Endothelial cell of umbilical vein (primary cell): Measurements from ENCODE around the gene LDB3.

Experiments used
- GATA2 ChIP-seq: IDR thresholded peaks from 2 replicates; pipeline ENCODE4 v1.7.0; 2011; ENCODE audit warnings: low read depth, mild to moderate bottlenecking, moderate library complexity, mixed read lengths, low read length; ENCODE audit not compliant: insufficient read length, insufficient read depth
- JUN ChIP-seq: IDR thresholded peaks from 2 replicates; pipeline ENCODE4 v1.6.1; 2011; ENCODE audit warnings: borderline replicate concordance, low read depth; ENCODE audit not compliant: insufficient read length, insufficient read depth
- MYC ChIP-seq: IDR thresholded peaks from one replicate; pipeline ENCODE4 v1.6.1; 2011; ENCODE audit warnings: mild to moderate bottlenecking, low read depth, low read length
- POLR2A ChIP-seq: IDR thresholded peaks from 2 replicates; pipeline ENCODE4 v1.6.1; 2012; ENCODE audit warnings: low read depth, mild to moderate bottlenecking, control low read depth, low read length
- POLR2AphosphoS5 ChIP-seq: IDR thresholded peaks from 2 replicates; pipeline ENCODE4 v1.6.1; 2012; ENCODE audit warnings: low read depth, mild to moderate bottlenecking, control low read depth, low read length, moderate library complexity; ENCODE audit not compliant: insufficient read depth
- TF ChIP-seq, protein P1 (sequence below), 2 donors: IDR thresholded peaks; 1 replicate in 1 of 2; 2 replicates in 1 of 2; pipeline ENCODE4 v1.5.1; 2011; ENCODE audit warnings: low read length in 2 of 2, mild to moderate bottlenecking in 2 of 2, moderate library complexity in 2 of 2, control low read depth in 1 of 2, inconsistent platforms in 1 of 2, low read depth in 1 of 2; ENCODE audit not compliant: insufficient read depth in 1 of 2; ENCODE audit errors: extremely low read depth in 1 of 2
- TF ChIP-seq, protein P2 (sequence below): IDR thresholded peaks from 2 replicates; pipeline ENCODE4 v1.6.1; 2011; ENCODE audit not compliant: insufficient read depth, insufficient read length

DNA sequence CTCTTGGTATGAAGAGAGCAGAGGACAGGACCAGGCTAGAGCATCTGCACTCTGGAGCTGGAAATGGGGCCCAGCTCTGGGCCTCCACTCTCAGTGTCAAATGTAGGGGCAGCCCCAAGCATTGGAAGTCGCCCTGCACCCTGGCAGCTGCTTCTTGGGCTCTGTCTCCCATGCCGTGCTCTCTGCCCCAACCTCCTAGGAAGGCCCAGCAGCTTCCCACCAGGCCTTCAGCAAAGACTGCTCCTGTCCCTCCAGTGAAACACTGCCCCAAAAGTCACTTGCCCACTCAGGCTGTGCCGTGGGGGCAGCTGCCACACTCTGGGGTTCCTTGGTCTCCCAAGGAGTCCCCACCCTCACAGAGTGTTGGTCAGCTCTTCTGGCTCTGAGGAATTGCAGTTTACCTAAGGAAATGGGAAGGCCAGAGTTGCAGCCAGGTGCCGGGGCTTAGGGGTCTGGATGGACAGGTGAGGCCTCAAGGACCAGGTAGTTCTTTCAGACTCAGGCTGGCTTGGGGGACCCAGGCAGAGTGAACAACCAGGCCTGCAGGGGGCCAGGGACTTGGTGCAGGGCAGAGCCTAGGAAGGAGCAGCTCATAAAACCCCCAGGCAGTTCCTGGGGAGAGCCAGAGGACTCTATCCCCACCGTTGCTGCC lies 23.4 kb upstream of the LDB3 start:
- TF ChIP-seq, protein P1, sequence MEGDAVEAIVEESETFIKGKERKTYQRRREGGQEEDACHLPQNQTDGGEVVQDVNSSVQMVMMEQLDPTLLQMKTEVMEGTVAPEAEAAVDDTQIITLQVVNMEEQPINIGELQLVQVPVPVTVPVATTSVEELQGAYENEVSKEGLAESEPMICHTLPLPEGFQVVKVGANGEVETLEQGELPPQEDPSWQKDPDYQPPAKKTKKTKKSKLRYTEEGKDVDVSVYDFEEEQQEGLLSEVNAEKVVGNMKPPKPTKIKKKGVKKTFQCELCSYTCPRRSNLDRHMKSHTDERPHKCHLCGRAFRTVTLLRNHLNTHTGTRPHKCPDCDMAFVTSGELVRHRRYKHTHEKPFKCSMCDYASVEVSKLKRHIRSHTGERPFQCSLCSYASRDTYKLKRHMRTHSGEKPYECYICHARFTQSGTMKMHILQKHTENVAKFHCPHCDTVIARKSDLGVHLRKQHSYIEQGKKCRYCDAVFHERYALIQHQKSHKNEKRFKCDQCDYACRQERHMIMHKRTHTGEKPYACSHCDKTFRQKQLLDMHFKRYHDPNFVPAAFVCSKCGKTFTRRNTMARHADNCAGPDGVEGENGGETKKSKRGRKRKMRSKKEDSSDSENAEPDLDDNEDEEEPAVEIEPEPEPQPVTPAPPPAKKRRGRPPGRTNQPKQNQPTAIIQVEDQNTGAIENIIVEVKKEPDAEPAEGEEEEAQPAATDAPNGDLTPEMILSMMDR (IDR thresholded peaks at IDR 0.05; ENCODE audit: extremely low read depth in 1 of 2, insufficient read depth in 1 of 2, low read depth in 1 of 2, low read length in 2 of 2), result no peak
- no peak for TF ChIP-seq POLR2A
- TF ChIP-seq POLR2AphosphoS5, result no peak
- TF ChIP-seq JUN, result no peak
- TF ChIP-seq, protein P2, sequence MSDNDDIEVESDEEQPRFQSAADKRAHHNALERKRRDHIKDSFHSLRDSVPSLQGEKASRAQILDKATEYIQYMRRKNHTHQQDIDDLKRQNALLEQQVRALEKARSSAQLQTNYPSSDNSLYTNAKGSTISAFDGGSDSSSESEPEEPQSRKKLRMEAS, result no peak
- TF ChIP-seq MYC, result no peak
- TF ChIP-seq GATA2, result no peak
